Measurements from ENCODE around the gene RNF169. TPM values are rescaled to one million over a fixed set of nuclear protein-coding genes. Genes with fewer than 3 reads are reported as not detected.

Gene RNF169
- total and polyA plus RNA-seq, 2 of the 13 experiments (the other 11 are each of a cell fraction or from before 2014, with no cell fraction given): 5.3 to 14.2 TPM

GRCh38 chr11:74748211-74749126, at the start of gene RNF169 (continued):
- TF ChIP-seq, protein P1, sequence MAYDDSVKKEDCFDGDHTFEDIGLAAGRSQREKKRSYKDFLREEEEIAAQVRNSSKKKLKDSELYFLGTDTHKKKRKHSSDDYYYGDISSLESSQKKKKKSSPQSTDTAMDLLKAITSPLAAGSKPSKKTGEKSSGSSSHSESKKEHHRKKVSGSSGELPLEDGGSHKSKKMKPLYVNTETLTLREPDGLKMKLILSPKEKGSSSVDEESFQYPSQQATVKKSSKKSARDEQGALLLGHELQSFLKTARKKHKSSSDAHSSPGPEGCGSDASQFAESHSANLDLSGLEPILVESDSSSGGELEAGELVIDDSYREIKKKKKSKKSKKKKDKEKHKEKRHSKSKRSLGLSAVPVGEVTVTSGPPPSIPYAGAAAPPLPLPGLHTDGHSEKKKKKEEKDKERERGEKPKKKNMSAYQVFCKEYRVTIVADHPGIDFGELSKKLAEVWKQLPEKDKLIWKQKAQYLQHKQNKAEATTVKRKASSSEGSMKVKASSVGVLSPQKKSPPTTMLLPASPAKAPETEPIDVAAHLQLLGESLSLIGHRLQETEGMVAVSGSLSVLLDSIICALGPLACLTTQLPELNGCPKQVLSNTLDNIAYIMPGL (CRISPR knock-in tag; IDR thresholded peaks at IDR 0.05; ENCODE audit: borderline replicate concordance in 1 of 2, low read depth in 1 of 2): peak in 1 of 2 experiments; percentile 37; a peak in 2 of 4 replicates
- TF ChIP-seq ZNF224 (CRISPR knock-in tag; IDR thresholded peaks at IDR 0.05): 0 out of 2 replicates have a peak, but pooled peaks have one; percentile 10
- peak; percentile 71 for TF ChIP-seq POLR2AphosphoS5 (IDR thresholded peaks at IDR 0.05; ENCODE audit: low read depth, low read length)
- peak; percentile 49 for TF ChIP-seq KDM2A (CRISPR knock-in tag; IDR thresholded peaks at IDR 0.05; ENCODE audit: borderline replicate concordance, low read depth)
- TF ChIP-seq TFDP2 (CRISPR knock-in tag; IDR thresholded peaks at IDR 0.05): peak; percentile 29; the same call in 1 of the 2 replicates
- no peak for TF ChIP-seq RFX1 (IDR thresholded peaks at IDR 0.05)
- no peak for TF ChIP-seq RXRA (CRISPR knock-in tag; IDR thresholded peaks at IDR 0.05)
- no peak for TF ChIP-seq KLF9 (CRISPR knock-in tag; IDR thresholded peaks at IDR 0.05; ENCODE audit: low read depth)
- peak; percentile 82 for TF ChIP-seq ASH2L (IDR thresholded peaks at IDR 0.05; ENCODE audit: insufficient read length, low read depth, low read length)
- TF ChIP-seq KDM3A (CRISPR knock-in tag; IDR thresholded peaks at IDR 0.05; ENCODE audit: low read depth): 0 out of 2 replicates have a peak, but pooled peaks have one; percentile 27
- TF ChIP-seq HOXA9 (CRISPR knock-in tag; IDR thresholded peaks at IDR 0.05; ENCODE audit: borderline replicate concordance): no peak
- TF ChIP-seq SMAD9 (CRISPR knock-in tag; IDR thresholded peaks at IDR 0.05): no peak
- TF ChIP-seq PHF8 (CRISPR knock-in tag; IDR thresholded peaks at IDR 0.05): peak; percentile 89
- TF ChIP-seq KDM5B (CRISPR knock-in tag; IDR thresholded peaks at IDR 0.05; ENCODE audit: borderline replicate concordance): peak; percentile 14; the same call in 1 of the 2 replicates
- TF ChIP-seq ZNF205 (CRISPR knock-in tag; IDR thresholded peaks at IDR 0.05): peak; percentile 49; the same call in 1 of the 2 replicates
- 0 out of 2 replicates have a peak, but pooled peaks have one; percentile 33 for TF ChIP-seq REPIN1 (CRISPR knock-in tag; IDR thresholded peaks at IDR 0.05; ENCODE audit: borderline replicate concordance, low read depth)
- TF ChIP-seq CREB1 (IDR thresholded peaks at IDR 0.05): 0 out of 2 replicates have a peak, but pooled peaks have one; percentile 2
- TF ChIP-seq CREB1 (CRISPR knock-in tag; IDR thresholded peaks at IDR 0.05): no peak
- TF ChIP-seq POLR2A (IDR thresholded peaks at IDR 0.05; ENCODE audit: insufficient read depth in 1 of 2, low read depth in 2 of 2, low read length in 2 of 2): peak; percentile 67 to 72
- peak; percentile 28; the same call in 1 of the 2 replicates for TF ChIP-seq SAP130 (CRISPR knock-in tag; IDR thresholded peaks at IDR 0.05; ENCODE audit: low read depth)
- TF ChIP-seq ZNF460 (CRISPR knock-in tag; IDR thresholded peaks at IDR 0.05; ENCODE audit: borderline replicate concordance): no peak
- TF ChIP-seq ZNF18 (CRISPR knock-in tag; IDR thresholded peaks at IDR 0.05; ENCODE audit: insufficient replicate concordance): no peak
- peak; percentile 10; the same call in 1 of the 2 replicates for TF ChIP-seq POGZ (CRISPR knock-in tag; IDR thresholded peaks at IDR 0.05)
- peak; percentile 96 for TF ChIP-seq YY1 (IDR thresholded peaks at IDR 0.05; ENCODE audit: insufficient read depth, insufficient replicate concordance, low read depth, low read length)
- TF ChIP-seq ZNF570 (CRISPR knock-in tag; IDR thresholded peaks at IDR 0.05; ENCODE audit: borderline replicate concordance): no peak
- TF ChIP-seq PRPF4 (IDR thresholded peaks at IDR 0.05; ENCODE audit: low read depth, low read length, poor library complexity, severe bottlenecking): no peak

Data from HepG2 (cell line).